Inferior parietal cortex (tissue), 1 donor: Measurements from ENCODE around the gene MATN4.

Experiments used
- DNase-seq: peaks from one replicate; pipeline ENCODE4 v3.0.0-alpha.2; 2016; ENCODE audit errors: extremely low spot score

The MATN4 gene

DNA sequence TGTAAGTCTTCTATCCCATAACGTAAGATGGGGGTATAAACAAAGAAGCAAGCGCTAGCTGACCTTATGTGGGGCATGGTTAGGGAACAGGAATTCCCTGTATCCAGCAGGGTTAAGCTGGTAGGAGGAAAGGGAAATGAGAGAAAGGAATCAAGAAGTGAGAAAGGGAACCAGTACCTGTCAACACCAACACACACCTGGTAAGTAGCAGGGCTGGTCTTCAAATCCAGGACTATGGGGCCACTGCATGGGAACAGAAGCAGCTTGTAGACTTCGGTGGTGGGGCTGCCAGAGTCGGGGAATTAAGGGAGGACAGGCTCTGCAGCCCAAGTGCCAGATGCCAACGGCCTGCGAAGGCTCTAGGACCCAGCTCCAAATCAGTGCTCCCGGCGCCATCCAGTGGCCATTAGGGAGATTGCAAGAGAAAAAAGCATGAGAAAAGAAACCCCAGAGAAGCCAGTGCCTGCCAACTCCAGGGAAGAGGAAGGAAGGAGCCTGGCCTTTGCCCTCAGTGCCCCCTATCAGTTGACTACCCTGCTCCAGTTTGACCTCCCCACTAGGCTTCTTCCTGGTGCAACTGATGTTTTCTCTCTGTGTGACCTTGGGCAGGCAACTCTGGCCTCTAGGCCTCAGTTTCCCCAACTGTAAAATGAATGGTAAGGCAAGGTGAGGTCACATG lies 17.3 kb downstream of the MATN4 start:
- DNase-seq, result peak; percentile 89

DNA sequence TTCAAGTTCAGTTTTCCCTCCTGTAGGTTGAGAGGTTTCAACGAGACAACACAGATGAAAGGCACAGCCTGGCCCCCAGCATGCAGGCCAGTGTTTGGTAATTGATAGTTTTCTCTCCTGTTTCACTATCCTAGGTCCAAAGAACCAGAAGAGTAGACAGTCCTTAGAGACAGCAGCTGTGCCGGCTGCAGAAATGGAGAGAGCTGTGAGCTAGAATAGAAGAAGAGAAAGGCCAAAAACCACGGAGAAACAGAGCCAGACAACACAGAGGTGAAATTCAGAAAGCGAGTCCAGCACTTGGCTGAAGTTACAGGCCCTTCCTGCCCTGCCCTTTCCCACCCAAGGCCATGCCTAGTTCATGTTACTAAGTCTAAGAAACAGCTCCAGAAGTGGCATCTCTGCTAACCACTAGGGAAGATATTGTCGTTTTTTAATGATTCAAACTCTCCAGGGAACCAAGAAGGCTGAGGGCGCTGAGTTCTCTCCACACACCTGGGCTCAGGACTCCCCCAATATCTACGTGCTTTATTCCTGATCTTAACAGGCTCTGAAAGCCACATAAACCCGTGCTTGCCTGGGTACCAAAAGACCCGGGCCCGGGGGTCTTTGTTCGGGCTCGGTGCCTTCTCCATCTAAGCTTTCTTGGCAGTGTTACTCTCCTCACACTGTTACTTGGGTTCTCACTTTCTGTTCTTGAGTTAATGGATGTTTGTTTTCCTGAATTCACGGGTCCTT lies 18.0 kb downstream of the MATN4 start:
- no peak for DNase-seq

DNA sequence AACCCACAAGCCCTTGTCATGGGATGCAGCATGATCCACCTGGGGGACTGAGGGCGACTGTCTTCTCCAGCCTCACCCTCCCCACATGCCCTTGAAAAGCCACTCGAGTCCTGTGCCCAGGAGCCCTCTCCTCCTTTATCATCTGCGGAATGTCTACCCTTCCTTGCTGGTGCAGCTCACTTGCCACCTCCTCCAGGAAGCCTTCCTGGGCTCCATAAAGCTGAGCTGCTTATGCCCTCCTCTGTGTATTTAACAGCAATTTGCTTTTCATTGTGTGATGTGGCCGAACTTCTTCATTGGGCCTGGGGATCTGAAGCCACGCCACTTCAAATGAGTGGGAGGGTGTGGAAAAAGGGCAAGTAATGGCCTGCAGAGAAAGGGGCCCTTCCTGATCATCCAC lies 19.2 kb downstream of the MATN4 start:
- DNase-seq, result no peak

DNA sequence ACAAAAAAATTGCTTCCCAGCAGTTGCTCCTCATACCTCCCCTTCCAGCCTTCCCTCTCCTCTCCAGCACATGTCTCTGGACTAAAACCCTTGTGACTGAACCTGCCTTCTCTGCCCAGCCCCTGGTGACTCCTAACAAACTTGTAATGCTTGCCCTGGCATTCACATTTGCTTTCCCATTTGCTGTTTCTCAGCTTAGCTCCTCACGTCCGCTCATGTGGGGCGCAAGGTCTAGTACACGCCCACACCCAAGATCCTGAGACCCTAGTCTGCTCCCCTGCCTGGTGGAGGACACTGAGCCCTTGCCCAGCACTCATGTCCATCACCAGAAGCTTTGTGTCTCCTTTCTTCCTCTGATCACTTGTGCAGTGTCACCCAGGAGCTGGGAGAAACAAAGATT lies 19.7 kb downstream of the MATN4 start:
- DNase-seq, result no peak

DNA sequence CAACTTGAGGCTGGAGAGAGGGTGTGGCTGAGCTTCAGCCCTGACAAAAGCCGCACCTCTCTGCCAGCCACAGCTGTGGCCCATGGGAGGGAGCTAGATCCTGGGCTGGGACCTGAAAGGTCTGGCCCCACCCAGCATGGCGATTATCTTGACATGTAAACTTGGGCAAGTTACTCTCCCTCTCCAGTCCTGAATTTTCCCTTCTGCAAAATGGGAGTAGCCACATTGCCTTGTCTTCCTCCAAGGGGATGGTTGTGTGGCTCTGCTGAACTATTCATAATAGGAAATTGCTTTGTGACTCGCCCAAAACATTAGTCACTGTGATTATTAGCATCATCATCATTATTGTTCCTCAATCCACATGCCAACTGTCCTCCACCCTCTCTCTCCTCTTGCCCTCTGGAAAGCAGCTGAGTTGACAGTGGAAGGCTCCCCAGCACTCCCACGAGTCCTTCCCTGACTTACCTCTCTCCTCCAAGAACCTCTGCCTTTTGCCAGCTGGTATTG lies 24.5 kb downstream of the MATN4 start:
- no peak for DNase-seq

DNA sequence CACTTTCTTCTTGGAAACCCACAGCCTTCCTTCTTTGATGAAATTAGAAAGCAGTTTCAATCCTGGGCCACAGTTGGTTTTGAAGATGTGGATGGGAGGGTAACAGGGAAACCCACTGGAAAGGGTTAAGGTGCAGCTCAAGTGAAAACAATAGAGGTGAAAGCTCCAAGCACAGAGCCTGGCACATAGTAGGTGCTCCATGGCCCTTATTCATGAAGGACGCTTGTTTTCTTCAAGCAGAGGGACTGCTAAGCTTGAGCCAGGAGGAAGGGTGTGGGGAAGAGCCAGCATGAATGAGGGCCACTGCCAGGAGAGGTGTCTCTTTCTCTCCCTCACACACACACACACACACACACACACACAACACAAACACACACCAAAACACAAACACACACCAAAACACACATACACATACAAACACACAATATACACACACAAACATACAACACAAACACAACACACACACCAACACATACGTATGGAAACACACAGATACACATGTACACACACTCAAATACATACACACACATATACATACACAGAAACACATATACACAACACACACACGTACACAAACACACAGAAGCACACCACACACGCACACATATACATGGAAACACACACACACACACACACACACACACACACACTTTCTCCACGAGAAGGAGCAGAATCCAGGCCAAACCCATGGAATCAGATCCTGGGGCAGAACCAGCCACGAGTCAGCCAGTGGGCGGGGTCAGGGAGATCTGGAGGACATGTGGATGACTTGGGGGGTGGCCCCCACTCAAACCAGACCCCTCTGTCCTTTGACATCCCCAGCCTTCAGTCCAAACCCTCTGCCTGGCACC lies 25.2 kb downstream of the MATN4 start:
- no peak for DNase-seq

DNA sequence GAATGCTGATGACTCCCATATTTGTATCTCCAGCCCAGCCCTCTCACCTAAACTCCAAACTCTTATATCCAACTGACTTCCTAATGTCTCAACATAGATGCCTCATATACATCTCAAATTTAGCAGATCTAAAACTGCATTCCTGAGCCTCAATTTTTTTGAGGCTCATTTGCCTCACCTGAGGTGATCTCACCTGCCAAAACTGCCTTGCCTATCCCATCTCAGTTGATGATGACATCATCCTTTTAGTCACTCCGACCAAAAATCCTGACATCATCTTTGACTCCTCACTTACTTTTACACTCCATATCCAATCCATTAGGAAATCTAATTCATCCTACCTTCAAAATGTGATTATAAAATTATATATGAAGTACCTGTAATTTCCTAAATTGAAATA lies 28.1 kb downstream of the MATN4 start:
- DNase-seq, result no peak

DNA sequence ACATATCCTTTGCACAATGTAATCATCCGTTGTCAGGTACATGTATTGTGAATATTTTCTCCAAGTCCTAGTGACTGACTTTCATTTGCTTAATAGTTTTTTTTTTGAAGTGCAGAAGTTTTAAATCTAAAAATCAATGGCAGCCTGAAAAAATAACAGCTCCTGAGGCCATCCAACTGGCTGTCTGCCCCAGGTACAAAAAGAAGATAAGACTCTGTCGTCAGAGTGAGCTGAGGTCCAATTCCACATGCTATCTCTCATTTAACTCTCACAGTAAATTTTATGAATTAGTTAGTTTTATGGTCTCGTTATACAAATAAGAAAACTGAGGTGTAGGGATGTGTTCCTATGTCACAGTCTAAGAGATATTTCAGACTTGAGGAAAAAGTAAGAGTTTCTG lies 32.8 kb downstream of the MATN4 start:
- no peak for DNase-seq

DNA sequence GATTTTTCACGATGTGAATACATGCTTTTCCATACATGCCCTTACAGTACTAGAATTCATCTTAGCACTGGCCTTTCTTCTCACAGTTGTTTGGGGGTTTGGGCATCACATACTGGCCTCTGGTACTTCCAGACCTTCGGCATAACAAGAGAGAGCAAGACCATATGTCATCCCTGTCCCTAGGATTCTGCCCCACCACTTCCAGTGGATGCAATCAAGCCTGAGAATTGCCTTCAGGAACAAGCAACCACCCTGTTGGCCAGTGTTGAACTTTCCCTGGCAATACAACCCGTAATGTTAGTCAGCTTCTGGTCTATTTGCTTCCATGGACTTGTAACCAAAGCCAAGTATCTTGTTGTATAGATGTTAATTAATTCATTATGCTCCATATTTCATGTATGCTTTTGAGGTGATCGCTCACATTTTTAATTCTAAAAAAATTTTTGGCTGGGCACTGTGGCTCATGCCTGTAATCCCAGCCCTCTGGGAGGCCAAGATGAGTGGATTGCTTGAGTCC lies 38.3 kb downstream of the MATN4 start:
- DNase-seq, result no peak

DNA sequence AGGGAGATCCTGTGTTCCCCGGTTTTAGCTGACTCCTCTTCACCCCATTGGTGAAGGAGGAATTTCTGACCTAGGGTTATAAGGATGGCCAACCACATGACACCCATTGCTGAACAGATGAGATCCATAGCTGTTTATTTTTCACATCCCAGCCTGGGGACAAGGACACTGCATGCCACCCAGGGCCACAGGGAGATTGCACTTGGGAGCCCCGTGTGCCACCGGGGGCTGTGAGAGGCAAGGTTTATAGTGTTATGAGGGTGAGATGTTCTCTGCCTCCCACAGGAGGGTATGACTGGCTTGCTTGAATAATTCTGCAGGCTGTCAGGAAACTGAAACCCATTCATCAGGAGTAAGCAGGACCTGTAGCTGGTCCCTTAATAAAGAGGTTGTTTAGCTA lies 39.0 kb downstream of the MATN4 start:
- no peak for DNase-seq

DNA sequence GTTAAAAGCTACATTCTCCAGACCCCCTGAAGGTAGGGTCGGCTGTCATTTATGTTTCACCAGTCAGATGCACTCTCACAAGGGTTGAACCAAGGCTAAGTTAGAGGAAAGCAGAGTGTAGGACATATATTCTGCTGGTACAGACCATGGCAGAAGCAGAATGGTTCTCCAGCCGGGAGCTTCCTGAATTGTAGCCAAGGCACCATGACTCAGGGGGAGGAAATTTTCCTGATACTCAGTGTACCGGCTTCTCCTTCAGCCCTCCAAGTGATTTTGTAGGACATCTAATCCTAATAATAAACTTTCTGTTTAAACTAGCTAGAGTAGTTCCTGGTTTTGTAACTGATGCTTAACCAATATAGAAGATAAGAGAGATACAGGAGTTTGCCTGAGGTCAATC lies 39.6 kb downstream of the MATN4 start:
- no peak for DNase-seq

DNA sequence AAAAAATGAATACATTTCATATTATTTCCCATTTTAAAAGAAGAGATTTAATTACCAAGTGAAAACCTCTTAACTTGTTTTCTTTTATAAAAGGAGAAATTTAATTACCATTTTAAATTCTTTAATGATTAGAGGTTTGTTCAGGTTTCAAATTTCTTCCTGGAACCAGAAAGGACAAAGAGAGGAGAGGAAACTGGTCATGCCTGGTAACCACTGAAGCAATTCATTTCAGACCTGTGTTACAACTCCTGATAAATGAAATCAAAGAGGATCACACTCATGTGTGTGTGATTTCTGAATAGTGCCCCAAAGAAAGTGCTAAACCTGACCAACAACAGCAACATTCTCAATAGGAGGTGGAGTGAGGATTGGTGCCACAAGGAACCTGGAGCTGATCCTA lies 41.1 kb downstream of the MATN4 start:
- no peak for DNase-seq

DNA sequence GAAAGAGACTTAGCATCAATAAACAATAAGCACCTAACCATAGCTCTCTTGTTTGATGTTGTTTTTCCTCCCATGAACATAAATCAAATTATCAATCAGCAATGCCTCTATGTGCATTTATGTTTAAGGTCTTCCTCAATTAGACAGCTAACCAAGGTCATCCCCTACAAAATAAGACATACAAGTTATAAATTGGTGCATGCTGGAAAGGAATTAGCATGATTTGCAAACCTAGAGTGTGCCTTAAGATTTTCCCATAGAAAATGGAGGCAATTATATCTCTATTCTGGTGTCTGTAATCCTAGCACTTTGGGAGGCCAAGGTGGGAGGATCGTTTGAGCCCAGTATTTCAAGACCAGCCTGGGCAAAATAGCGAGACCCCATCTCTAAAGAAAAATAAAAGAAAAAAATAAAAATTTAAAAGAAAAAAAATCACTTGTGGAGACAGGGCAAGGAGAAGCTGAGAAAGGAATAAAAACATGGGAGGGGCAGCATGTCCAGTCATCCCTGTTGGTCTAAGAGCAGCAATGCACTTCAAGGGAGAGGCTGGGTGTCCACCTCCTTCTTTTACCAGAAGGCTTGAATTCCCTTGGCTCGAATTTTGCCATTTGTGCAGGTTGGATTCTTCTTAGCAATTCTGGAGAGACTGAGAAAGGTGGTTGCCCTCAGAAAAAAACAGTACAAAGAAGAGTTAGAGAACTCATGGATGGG lies 44.4 kb downstream of the MATN4 start:
- no peak for DNase-seq

DNA sequence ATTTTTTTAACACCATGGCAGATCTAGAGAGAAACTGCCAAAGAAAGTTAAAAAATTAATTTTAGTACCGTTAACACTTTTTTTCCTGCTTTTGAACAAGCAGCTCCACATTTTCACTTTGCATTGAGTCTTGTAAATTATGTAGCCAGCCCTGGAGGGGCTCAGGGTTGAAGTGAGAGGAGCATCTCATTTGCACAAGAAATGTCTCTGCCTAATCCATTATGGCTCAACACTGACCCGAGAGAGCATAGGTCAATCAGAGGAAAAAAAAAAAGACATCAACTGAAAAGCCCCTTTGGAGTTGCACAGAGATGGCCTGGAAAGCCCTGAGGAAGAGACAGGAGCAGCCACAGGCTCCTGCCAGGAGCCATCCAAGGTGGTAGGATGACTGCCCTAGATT lies 49.4 kb downstream of the MATN4 start:
- DNase-seq, result no peak

DNA sequence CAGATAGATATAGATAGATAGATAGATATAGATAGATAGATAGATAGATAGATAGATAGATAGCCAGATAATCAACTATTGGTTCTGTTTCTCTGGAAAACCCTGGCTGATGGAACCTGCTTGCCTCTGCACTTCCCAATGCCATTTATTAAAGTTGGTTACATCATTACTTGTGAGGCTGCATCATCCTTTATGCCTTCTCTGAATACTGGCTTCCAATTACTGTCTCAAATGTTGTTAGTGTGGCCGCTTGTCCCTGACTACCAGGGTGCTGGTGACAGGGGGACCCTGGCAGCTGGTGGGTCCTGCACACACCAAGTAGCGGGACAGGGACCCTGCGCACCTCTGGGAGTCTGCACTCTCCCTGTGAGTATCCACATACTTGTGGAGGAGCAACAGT lies 49.8 kb downstream of the MATN4 start:
- DNase-seq, result no peak

DNA sequence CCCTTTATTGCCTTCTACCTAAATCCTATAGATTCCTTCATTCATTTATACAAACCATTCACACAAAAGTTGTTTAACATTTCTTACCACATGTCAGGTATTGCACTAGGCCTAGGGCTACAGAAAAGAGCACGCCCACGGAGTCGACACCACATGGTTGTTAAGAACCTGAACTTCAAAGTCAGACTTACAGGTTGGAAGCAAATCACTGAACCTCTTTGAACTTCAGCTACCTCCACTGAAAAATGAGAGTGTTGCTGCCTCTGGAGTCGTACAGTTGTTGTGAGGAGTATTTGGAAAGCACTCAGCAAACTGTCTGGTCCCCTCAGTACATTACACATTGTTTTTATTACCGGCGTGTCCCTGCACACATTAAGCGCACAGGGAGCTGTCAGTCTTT lies 50.4 kb downstream of the MATN4 start:
- no peak for DNase-seq

DNA sequence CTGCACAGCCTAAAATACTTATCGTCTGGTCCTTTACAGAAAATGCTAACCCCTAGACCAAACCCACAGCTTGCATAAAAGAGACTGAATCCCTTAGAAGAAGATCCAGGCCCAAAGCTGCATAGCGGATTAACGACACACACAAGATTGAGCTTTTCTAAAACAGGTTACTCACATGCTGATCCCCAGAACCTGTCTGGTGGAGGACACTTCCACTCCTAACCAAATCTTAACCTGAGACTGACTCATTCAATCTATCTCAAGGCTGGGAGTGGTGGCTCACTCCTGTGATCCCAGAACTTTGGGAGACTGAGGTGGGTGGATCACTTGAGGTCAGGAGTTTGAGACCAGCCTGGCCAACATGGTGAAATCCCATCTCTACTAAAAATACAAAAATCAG lies 50.9 kb downstream of the MATN4 start:
- DNase-seq, result no peak

DNA sequence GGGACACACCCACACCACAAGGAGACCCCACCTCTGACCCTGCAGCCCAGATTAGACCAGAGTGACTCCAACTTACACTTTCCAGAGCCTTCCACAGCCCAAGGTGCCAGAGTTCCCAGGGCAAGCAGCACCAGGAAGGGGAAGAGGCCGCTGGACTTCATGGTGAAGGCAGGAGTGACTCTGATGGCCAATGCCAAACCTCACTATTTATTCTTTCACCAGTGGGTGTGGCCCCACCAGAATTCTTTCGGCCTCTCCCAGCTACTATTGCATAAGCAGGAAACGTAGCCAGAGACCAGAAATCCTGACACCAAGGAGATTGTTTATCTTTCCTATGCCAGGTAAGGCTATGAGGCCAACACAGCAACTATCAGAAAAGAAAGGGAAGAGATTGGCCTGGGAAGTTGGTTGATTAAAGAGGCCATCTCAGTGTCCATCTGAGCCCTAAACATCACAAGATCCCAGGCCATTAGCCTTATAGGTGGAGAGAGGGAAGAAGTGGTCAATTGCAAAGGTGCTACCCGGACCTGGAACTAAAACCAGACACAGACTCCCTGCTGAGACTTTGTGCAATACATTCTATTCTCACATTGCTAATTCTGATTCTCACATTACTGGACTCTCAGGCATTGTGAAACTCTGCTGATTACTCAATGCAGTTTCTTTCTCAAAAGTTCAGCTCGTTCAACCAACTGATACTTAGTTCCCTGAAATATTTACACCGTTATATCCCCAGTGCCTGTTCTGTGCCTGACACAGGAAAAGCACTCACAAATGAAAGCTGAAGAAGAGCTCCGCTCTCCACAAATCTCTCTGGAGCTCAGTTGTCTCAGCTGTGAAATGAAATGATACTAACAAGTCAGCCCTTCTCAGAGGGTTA lies 53.5 kb downstream of the MATN4 start, which contains the start of gene SLPI:
TSS of gene SLPI (minus strand) at position 182 of the 880 bp plus-strand sequence. CDS start at position 161, 21 bp downstream.
- no peak for DNase-seq

DNA sequence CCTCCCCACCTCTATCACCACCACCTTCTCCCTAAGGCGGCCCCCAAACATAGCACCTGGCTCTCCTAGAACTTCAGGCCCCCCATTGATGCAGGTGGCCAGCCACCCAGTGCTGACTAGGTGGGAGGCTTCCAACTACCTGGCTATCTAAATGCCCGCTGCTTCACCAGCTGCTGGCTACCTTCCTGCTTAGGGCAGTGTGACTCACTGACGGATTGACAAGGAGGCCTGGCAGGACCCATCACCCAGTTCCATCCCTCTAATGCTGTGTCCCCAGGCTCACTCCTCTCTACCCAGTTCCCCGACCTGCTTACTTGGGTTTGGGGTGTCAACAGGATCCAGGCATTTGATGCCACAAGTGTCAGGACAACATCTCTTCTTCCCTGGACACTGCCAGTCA lies 54.8 kb downstream of the MATN4 start:
- no peak for DNase-seq

DNA sequence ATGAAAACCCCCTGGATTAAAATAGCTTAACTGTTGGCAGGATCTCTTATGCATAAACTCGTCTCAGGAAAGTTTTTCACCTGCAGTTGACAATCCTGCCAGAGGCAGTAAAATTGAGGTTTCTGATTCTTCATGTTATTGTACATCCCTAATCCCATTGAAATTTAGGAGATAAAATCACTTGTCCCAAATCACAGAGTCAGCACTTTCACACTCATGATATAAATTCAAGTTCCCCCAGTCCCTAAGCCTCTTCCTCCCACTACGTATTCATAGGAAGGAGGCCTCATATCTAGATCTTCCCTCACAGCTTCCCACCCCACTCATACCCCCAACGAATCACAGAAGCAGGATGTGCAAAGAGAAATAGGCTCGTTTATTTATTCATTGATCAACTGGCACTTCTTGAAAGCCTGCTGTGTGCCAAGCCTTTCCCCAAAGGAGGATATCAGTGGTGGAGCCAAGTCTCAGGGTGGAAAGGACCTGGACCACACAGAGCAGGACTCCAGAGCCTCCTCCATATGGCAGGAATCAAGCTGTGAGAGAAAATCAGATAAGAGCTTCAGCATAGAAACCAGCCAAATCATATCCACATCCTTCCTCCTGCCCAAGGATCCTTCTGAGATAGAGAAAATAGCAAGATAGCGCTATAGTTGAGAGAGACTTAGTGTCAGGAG lies 56.1 kb downstream of the MATN4 start:
- no peak for DNase-seq
